HG03432 (cell line): ENCODE results near the gene EPHB4.
"Not testable (repeated sequence)": the region's sequence is repeated elsewhere in the genome, so short reads cannot be mapped to it uniquely, and the experiment has no call there.

Experiments
- ATAC-seq: cut with Tn5 transposase; IDR thresholded peaks from one replicate; pipeline ENCODE4 v1.9.1; 2021; ENCODE audit warnings: mild to moderate bottlenecking, moderate library complexity; ENCODE audit not compliant: unreplicated experiment

EPHB4 gene

DNA sequence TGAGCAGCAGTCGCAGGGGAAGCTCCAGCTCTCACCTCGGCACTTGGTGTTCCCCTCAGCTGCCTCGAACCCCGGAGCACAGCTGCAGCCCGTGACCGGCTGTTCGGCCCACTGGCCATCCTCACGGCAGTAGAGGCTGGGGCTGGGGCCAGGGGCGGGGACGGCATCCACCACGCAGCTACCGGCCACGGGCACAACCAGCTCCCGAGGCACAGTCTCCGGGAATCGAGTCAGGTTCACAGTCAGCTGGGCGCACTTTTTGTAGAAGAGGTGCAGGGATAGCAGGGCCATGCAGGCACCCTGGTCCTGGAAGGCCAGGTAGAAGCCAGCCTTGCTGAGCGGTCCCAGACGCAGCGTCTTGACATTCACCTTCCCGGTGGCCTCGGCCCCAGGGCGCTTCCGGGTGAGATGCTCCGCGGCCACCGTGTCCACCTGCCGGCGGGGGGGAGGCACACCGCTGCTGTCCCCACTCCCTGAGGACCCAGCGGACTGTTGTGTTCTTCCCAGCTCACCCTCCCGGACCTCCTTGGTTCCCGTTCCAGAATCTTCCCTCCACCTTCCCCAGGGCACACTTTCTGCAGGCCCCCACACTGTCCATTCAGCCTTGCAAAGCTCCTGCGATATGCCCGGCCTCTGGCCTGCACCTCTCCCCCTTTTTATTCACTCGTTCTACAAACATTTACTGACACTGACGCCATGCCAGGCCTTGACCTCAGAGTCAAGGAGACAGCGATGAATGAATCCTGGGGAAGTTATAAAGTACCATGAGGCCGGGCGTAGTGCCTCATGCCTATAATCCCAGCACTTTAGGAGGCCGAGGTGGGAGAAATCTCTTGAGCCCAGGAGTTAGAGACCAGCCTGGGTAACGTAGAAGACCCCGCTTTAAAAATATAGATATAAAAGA, 4.8 kb downstream of the EPHB4 start:
- no peak for ATAC-seq

GRCh38 chr7:100819586-100819985, 7.7 kb downstream of the EPHB4 start:
- ATAC-seq = no peak

- ATAC-seq = no peak
Observed at GRCh38 chr7:100818825-100819224, 8.5 kb downstream of the EPHB4 start.

GRCh38 chr7:100818366-100818765, 9.0 kb downstream of the EPHB4 start:
- ATAC-seq = no peak

GRCh38 chr7:100817097-100817496, 10.2 kb downstream of the EPHB4 start:
- ATAC-seq = no peak

- ATAC-seq = not testable (repeated sequence)
Observed at GRCh38 chr7:100816515-100816914, 10.8 kb downstream of the EPHB4 start.

- ATAC-seq = no peak
Observed at GRCh38 chr7:100812729-100813128, 14.6 kb downstream of the EPHB4 start.

- ATAC-seq = no peak
Observed at GRCh38 chr7:100811480-100811879, 15.8 kb downstream of the EPHB4 start.

- ATAC-seq = no peak
Observed at GRCh38 chr7:100808354-100808875, 18.9 kb downstream of the EPHB4 start.

DNA sequence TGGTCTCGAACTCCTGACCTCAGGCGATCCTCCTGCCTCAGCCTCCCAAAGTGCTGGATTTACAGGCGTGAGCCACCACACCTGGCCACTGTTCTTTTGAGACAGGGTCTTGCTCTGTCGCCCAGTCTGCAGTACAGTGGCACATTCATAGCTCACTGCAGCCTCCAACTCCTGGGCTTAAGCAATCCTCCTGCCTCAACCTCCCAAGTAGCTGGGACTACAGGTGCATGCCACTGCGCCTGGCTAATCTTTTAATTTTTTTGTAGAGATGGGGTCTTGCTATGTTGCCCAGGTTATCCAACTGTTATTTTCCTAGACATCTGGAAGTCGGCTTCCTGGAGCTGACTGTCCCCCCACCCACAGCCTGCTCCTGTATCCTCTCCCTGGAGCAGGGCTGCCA, 20.4 kb downstream of the EPHB4 start:
- ATAC-seq = not testable (repeated sequence)

DNA sequence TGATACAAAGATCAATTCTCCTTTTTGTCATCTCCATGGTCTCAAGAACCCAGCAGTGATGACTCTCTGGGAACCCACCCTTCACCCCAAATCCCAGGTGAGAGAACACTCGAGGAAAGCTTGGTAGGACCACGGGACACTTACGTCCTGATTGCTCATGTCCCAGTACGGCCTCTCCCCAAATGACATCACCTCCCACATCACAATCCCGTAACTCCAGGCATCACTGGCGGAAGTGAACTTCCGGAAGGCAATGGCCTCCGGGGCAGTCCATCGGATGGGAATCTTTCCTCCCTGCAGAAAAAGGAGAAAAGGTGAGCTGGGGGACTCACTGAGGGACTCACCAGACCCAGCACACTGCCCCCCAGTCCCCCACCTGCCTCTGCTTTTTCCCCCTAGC, 21.0 kb downstream of the EPHB4 start:
- ATAC-seq = no peak

- no peak for ATAC-seq
Observed at GRCh38 chr7:100804681-100805431, 22.5 kb downstream of the EPHB4 start.

GRCh38 chr7:100803398-100804161, 23.7 kb downstream of the EPHB4 start:
- ATAC-seq = peak; percentile 92

- ATAC-seq = no peak
Observed at GRCh38 chr7:100802951-100803350, 24.4 kb downstream of the EPHB4 start.

DNA sequence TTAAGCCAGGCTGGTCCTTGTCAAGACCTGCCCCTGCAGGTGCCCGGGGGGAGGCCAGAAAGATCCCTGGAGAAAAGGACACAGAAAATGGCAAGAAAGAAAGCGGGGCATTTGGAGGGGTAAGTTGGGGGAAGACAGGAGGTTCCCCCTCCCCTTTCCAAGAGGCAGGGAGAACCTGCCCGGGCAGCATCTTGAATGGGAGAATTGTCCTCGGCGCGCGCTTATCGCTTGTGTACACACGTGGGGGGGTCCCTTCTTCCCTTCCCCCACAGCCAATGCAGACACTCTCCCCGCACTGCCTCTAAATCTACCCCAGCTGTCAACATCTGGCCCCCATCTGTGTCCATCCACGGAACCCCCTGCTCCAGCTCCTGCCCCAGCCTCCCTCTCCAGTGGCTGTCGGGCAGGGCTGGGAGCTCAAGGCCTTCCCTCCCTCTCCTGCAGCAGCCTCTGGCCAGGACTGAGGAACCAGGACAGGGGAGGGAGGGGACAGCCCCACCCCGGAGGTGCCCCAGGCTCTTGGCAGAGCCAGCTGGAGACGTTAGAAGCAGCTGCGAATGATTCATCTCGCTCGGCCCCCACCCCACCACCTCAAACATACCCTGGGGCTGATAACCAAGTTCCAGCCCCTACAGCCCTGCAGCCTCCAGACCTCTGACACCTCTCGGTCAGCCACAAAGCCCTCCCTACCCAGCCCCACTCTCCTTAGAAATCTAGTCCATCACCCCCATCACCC, 25.3 kb downstream of the EPHB4 start:
- no peak for ATAC-seq

DNA sequence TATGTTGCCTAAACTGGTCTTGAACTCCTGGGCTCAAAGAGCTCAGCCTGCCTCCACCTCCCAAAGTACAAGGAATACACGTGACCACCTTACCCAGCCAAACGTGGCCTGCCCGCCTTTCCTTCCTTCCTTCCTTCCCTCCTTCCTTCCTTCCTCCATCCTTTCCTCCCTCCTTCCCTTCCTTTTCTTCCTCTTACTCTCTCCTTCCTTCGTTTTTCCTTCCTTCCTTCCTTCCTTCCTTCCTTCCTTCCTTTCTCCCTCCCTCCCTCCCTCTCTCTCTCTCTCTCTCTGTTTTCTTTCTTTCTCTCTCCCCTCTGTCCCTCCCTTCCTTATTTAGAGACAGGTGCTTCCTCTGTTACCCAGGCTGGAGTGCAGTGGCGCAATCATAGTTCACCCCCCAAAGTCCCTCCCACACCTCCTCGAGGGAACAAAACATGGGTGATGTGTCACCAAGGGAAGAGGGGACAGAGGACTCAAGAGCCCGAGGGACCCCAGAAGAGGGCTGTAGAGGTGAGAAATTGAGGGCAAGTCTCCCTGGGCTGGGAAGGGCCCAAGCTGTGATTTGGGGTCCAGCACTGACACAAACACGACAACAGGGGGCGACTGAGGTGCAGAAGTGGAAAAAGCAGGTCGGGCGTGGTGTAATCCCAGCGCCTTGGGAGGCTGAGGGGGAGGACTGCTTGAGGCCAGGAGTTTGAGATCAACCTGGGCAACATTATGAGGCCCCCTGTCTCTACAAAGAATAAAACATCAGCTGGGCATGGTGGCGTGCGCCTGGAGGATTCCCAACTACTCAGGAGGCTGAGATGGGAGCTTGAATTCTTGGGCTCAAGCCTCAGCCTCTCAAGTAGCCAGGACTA, 28.1 kb downstream of the EPHB4 start:
- ATAC-seq = no peak

- no peak for ATAC-seq
Observed at GRCh38 chr7:100794741-100795140, 32.6 kb downstream of the EPHB4 start.

DNA sequence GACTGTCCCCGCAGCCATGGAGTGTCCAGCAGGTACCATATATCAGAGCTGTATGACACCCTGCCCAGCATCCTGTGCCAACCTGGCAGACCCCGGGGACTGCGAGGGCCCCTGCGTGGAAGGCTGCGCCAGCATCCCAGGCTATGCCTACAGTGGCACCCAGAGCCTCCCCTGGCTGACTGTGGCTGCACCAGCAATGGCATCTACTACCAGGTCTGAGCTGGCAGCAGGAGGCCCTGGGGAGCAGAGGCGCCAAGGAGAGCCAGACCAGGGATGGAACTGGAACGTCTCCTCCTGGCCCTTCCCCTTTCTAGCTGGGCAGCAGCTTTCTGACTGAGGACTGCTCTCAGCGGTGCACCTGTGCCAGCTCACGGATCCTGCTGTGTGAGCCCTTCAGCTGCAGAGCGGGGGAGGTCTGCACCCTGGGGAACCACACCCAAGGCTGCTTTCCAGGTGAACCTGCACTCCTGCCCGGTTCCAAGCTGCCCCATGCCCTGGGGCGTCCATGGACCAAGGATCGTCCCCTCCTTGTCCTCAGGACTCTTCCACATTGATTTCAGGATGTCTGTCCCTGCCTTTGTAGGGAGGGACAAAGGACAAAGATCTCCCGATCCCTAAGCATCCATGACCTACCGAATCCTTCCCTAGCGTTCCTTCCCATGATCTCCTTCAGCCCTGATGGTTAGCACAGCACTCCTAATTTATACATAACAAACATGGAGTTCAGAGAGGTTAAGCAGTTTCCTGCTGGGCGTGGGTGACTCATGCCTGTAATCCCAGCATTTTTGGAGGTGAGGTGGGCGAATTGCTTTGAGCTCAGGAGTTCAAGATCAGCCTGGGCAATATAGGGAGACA, 33.3 kb downstream of the EPHB4 start:
- no peak for ATAC-seq
